ENCODE measurements around the gene SRRM2.

GRCh38 chr16:2728034-2728433 lies 24.4 kb upstream of the SRRM2 start:
- no peak for TF ChIP-seq CTCF (IDR thresholded peaks at IDR 0.05)
- TF ChIP-seq REST (IDR thresholded peaks at IDR 0.05; ENCODE audit: insufficient read depth in 1 of 2, low read depth in 2 of 2, low read length in 1 of 2) = no peak

All from Panc1 (cell line).